PFSK-1 (cell line): ENCODE results near the gene TMEM97.

Experiments used
- FOXP2 ChIP-seq: optimal IDR thresholded peaks from 2 replicates; pipeline ENCODE3; 2011; ENCODE audit warnings: borderline replicate concordance, control low read depth, inconsistent platforms; ENCODE audit not compliant: insufficient read depth; ENCODE audit errors: extremely low read length, extremely low read depth
- POLR2AphosphoS5 ChIP-seq: IDR thresholded peaks from 2 replicates; pipeline ENCODE4 v1.6.1; 2012; ENCODE audit warnings: low read depth, mild to moderate bottlenecking, control low read depth, low read length, moderate library complexity
- SIN3A ChIP-seq: IDR thresholded peaks from 2 replicates; pipeline ENCODE4 v1.6.1; 2012; ENCODE audit warnings: mild to moderate bottlenecking, low read length, moderate library complexity, borderline replicate concordance; ENCODE audit not compliant: insufficient read depth
- TAF1 ChIP-seq: IDR thresholded peaks from 2 replicates; pipeline ENCODE4 v1.6.1; 2012; ENCODE audit warnings: low read length, control low read depth, borderline replicate concordance; ENCODE audit not compliant: insufficient read depth
- TF ChIP-seq, protein P1 (sequence below), 2 experiments: IDR thresholded peaks; 2 replicates each; pipeline versions ENCODE4 v1.6.1 to v1.8.0; 2011 to 2012; ENCODE audit warnings: low read depth in 2 of 2, low read length in 2 of 2, control low read depth in 1 of 2, inconsistent platforms in 1 of 2, mild to moderate bottlenecking in 1 of 2, moderate library complexity in 1 of 2; ENCODE audit not compliant: insufficient read depth in 1 of 2

The TMEM97 gene

GRCh38 chr17:28317099-28317965, 1.7 kb upstream of the TMEM97 start:
- TF ChIP-seq, protein P1, sequence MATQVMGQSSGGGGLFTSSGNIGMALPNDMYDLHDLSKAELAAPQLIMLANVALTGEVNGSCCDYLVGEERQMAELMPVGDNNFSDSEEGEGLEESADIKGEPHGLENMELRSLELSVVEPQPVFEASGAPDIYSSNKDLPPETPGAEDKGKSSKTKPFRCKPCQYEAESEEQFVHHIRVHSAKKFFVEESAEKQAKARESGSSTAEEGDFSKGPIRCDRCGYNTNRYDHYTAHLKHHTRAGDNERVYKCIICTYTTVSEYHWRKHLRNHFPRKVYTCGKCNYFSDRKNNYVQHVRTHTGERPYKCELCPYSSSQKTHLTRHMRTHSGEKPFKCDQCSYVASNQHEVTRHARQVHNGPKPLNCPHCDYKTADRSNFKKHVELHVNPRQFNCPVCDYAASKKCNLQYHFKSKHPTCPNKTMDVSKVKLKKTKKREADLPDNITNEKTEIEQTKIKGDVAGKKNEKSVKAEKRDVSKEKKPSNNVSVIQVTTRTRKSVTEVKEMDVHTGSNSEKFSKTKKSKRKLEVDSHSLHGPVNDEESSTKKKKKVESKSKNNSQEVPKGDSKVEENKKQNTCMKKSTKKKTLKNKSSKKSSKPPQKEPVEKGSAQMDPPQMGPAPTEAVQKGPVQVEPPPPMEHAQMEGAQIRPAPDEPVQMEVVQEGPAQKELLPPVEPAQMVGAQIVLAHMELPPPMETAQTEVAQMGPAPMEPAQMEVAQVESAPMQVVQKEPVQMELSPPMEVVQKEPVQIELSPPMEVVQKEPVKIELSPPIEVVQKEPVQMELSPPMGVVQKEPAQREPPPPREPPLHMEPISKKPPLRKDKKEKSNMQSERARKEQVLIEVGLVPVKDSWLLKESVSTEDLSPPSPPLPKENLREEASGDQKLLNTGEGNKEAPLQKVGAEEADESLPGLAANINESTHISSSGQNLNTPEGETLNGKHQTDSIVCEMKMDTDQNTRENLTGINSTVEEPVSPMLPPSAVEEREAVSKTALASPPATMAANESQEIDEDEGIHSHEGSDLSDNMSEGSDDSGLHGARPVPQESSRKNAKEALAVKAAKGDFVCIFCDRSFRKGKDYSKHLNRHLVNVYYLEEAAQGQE (IDR thresholded peaks at IDR 0.05; ENCODE audit: insufficient read depth in 1 of 2, low read depth in 2 of 2, low read length in 2 of 2): no peak
- TF ChIP-seq FOXP2: no peak
- TF ChIP-seq TAF1: no peak

GRCh38 chr17:28317966-28318758, 838 bp upstream of the TMEM97 start:
- TF ChIP-seq SIN3A: no peak
- no peak for TF ChIP-seq FOXP2
- no peak for TF ChIP-seq POLR2AphosphoS5
- TF ChIP-seq TAF1: no peak
- TF ChIP-seq, protein P1 (IDR thresholded peaks at IDR 0.05; ENCODE audit: insufficient read depth in 1 of 2, low read depth in 2 of 2, low read length in 2 of 2): no peak

DNA sequence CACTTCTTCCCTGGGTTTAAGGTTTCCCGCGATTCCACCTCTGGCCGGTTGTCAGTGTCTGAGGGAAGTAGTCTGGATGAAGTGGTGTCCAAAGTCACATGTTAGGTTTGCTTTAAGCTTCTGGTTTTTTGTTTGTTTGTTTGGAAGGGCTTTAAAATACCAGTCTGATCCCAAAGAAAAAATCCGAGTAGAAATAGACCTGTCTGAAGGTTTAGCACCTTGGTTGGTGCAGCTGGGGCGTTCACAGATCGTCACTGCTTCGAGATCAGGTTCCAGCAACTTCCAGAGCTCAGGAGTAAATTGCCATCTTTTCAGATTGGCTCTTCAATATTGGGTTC, 567 bp downstream of the TMEM97 start:
- TF ChIP-seq SIN3A: no peak
- TF ChIP-seq TAF1: no peak
- TF ChIP-seq, protein P1 (IDR thresholded peaks at IDR 0.05; ENCODE audit: insufficient read depth in 1 of 2, low read depth in 2 of 2, low read length in 2 of 2): no peak
- no peak for TF ChIP-seq POLR2AphosphoS5
- no peak for TF ChIP-seq FOXP2

DNA sequence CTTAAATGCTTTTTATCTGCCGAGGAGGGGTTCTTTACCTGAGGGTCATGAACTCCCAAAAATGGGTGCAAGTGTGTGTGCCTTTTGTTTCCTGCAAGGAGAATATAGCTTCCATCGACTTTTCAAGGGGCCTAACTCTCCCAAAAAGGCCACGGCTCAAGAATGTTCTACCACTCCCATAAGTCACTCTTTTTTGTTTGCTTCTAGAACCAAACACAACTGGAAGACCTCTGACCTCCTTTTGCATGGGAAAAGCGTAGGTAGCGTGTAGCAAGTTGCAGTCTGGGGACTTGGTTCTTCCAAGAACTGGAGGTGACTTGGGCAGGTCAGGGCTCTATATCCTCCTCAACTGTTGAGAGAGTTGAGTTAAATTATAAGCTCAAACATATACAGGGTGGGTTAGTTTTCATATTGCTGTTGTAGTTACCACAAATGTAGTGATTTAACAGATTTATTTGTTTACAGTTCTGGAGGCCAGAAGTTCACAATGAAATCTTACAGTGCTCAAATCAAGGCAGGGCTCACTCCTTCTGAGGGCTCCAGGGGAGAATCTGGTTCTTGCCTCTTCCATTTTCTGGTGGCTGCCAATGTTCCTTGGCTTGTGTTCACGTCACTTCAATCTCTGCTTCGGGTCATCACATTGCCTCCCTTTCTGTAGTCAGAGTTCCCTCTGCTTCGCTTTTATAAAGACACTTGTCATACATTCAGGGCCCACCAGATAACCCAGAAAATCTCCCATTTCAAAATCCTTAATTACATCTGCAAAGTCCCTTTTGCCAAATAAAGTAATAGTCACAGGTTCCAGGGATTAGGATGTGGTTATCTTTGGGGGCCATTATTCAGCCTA, 1.4 kb downstream of the TMEM97 start:
- no peak for TF ChIP-seq SIN3A
- TF ChIP-seq TAF1: no peak
- no peak for TF ChIP-seq POLR2AphosphoS5
- TF ChIP-seq, protein P1 (IDR thresholded peaks at IDR 0.05; ENCODE audit: insufficient read depth in 1 of 2, low read depth in 2 of 2, low read length in 2 of 2): no peak
- no peak for TF ChIP-seq FOXP2
